GM21717 (cell line): Measurements from ENCODE around the gene FGG.

Experiments used
- ATAC-seq: cut with Tn5 transposase; IDR thresholded peaks from one replicate; pipeline ENCODE4 v1.9.1; 2021; ENCODE audit warnings: mild to moderate bottlenecking, moderate library complexity; ENCODE audit not compliant: unreplicated experiment

FGG gene

GRCh38 chr4:154559494-154560418 is 52.7 kb downstream of the FGG start:
- ATAC-seq, result peak; percentile 81

GRCh38 chr4:154559141-154559493 is 53.3 kb downstream of the FGG start:
- ATAC-seq, result peak; percentile 28
